Kasumi-1 (cell line): Measurements from ENCODE around the gene CFAP210.
A peak's percentile ranks its signal among the peaks of the same experiment; 100 is the strongest.
"Not testable (repeated sequence)": the region's sequence is repeated elsewhere in the genome, so short reads cannot be mapped to it uniquely, and the experiment has no call there.

Experiments
- DNase-seq, 2 experiments: peaks; one replicate each; lab custom pipeline; 2025; lab: John Stamatoyannopoulos, UW

CFAP210 gene

GRCh38 chr2:169713331-169713730 lies 19.1 kb upstream of the CFAP210 start:
- DNase-seq: no peak

DNA sequence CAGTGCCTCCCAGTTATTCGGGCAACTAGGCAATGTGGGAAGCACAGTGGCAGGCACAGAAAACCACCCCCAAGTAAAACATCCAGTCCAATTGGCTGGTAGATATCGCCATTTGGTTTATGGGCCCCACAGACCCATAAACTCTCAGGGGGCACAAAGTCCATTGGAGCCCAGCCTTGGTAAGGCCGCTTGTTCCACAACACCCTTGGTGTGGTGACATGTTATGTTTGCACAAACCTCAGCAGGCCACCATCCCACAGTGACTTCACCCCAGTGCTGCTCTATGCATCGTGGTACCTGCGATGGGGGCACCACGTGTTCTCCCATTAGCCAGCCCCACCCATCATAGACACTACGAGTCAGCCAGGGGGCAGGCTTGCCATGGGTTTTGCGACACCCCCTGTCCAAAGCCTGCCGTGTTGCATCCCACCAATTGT lies 18.6 kb upstream of the CFAP210 start:
- DNase-seq: no peak

- DNase-seq: no peak
Measured at GRCh38 chr2:169711751-169712509, 17.7 kb upstream of the CFAP210 start.

DNA sequence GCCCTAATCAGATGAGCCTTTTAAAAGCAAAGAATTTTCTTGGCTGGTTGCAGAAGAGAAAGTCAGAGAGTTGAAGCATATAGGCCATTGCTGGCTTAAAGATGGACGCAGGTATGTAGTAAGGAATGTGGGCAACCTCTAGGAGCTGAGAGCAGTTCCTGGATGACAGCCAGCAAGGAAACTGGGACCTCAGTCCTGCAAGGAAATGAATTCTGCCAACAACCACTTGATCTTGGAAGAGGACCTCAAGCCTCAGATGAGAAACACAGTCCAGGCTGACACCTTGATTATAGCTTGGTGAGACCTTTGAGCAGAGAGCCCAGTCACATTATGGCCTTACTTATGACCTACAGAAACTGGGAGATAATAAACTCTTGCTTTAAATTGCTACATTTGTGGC lies 15.8 kb upstream of the CFAP210 start:
- DNase-seq: no peak

GRCh38 chr2:169709331-169709730 lies 15.1 kb upstream of the CFAP210 start:
- no peak for DNase-seq

DNA sequence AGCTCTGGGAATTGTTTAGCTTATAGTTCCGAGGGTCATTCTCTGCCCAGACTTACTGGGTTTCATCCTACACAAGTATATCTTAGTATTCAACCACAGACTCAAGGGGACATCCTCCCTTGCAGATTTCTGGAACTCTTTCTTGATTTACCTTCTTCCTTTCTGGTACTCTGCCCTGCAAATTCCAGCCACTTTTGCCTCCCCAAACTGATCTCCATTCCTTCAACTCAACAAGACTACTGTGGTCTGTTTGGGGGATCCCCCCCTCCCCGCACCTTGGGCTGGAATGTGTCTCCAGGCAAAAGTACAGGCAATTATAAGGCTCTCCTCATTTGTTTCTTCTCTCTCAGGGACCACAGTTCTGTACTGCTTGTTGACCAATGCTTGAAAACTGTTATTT lies 13.4 kb upstream of the CFAP210 start:
- DNase-seq: no peak

DNA sequence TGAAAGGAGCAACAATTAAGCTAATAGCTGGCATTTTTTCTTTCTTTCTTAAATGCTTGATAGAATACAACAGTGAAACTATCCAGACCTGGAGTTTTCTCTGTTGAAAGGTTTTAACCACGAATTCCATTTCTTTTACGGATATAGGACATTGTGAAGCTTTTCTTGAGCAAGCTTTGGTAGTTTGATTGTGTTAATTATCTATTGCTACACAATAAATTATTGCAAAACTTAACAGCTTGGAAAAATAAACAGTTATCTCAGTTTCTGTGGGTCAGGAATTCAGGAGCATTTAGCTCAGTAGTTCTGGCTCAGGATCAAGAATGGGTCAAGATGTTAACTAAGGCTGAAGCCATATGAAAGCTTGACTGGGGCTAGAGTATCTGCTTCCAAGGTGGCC lies 11.7 kb upstream of the CFAP210 start:
- DNase-seq: no peak

GRCh38 chr2:169704160-169704708 lies 10.0 kb upstream of the CFAP210 start:
- no peak for DNase-seq

- no peak for DNase-seq
Measured at GRCh38 chr2:169702996-169703395, 8.8 kb upstream of the CFAP210 start.

DNA sequence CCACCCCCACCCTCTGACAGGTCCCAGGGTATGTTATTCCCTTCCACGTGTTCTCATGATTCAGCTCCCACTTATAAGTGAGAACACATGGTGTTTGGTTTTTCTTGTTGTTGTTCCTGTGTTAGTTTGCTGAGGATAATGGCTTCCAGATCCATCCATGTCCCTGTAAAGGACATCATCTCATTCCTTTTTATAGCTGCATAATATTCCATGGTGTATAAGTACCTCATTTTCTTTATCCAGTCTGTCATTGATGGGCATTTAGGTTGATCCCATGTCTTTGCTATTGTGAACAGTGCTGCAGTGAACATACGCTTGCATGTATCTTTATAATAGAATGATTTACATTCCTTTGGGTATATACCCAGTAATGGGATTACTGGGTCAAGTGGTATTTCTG lies 5.0 kb upstream of the CFAP210 start:
- DNase-seq: not testable (repeated sequence)

DNA sequence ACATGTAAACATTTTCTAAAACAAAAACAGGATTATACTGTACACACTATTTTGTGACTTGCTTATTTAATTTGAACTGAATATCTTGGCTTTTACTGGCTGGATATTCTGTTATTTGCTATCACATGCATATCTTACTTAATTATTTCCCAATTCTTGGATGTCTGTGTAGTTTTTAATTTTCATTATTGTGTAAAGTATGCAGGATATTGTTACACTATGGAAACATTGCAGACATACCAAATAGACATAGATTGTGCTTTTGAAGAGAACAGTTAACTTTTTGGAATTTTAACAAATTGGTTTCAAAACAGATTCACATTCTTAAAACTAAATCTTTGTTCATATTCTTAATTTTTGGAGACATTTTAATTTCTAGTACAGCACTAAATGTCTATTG lies 2.2 kb upstream of the CFAP210 start:
- no peak for DNase-seq

DNA sequence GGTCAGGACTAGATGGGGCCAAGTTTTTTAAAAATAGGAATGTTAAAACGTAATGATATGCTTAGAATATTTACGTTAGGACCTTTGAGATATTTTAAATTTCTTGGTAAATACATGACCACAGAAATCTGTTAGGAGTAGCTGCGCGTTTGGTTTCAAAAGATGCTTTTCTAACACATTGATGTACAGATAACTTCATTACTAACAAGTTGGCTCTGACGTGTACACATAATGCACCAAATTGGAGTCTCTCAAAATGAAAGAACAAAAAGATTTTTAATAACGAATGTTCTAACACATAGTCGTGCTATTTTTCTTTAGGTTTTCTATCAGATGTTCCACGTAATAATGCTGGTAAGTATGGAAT lies 672 bp upstream of the CFAP210 start:
- DNase-seq: no peak

- peak; percentile 49 to 74 for DNase-seq
Measured at GRCh38 chr2:169693360-169693759, 845 bp downstream of the CFAP210 start.

DNA sequence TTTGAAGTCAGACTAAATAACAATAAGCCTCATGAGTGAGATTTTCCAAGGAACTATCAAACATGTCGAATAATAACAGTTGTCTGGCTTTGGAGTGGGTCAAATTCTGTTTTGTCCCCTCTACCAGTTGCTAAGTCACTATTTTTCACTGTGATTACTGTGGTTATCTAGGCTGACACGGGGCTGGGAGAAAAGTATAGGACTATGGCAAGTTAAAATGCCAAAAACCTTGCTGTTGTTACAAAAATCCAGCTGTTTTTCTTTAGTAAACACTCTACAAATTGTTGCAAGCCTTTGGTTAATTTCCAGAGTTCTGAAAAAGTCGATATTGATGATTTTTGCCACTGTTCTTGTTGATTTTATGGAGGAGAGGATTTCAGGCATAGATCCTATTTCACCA lies 1.5 kb downstream of the CFAP210 start:
- DNase-seq: no peak

GRCh38 chr2:169690958-169691357 lies 3.2 kb downstream of the CFAP210 start:
- DNase-seq: no peak

DNA sequence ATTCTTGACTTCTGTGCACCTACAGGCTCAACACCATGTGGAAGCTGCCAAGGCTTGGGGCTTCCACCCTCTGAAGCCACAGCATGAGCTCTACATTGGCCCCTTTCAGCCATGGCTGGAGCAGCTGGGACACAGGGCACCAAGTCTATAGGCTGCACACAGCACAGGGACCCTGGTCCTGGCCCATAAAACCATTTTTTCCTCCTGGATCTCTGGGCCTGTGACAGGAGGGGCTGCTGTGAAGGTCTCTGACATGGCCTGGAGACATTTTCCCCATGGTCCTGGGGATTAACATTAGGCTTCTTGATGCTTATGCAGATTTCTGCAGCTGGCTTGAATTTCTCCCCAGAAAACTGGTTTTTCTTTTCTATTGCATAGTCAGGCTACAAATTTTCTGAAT lies 6.3 kb downstream of the CFAP210 start:
- not testable (repeated sequence) for DNase-seq

GRCh38 chr2:169686825-169687224 lies 7.4 kb downstream of the CFAP210 start:
- not testable (repeated sequence) for DNase-seq

DNA sequence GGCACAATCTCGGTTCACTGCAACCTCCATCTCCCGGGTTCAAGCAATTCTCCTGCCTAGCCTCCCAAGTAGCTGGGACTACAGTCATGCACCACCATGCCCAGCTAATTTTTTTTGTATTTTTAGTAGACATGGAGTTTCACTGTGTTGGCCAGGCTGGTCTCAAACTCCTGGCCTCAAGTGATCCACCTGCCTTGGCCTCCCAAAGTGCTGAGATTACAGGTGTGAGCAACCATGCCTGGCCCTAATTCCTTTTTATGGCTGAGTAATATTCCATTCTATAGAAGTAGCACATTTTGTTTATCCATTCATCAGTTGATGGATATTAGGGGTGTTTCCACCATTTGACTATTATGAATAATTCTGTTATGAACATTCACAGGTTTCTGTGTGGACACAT lies 9.5 kb downstream of the CFAP210 start:
- DNase-seq: not testable (repeated sequence)

GRCh38 chr2:169684135-169684565 lies 10.1 kb downstream of the CFAP210 start:
- DNase-seq: no peak

DNA sequence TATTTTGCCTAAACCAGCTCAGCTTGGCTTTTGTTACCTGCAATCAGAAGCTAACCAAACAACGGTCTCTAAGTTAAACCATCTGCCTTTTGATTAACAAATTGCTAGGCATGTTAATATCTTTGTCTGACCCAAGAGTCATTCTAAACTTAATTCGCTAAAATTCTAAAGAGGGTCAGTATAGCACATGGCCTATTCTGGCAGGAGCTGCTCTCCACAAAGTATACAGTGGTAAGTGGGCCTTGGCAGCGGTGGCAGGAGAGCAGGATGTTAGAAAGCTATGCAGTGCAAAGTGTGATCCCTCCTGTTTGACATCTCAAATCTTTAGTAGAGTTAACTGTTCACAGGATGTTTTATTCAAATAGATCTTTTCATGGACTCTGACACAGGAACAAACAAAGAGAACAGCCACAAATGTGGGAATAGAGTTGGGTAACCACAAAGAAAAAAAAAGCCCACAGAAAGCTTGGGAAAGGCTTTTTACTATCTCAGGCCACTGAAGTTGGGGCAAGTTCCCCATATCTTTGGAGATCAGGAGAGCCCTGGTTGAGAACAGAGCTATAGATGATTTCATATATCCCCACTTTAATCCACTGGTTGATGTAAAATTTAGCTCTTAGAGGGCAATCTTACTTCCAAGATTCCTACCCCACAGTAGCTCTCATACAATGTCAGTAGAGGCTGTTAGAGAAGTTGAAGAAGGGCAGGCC lies 10.6 kb downstream of the CFAP210 start:
- no peak for DNase-seq

GRCh38 chr2:169683054-169683424 lies 11.2 kb downstream of the CFAP210 start:
- DNase-seq: no peak

DNA sequence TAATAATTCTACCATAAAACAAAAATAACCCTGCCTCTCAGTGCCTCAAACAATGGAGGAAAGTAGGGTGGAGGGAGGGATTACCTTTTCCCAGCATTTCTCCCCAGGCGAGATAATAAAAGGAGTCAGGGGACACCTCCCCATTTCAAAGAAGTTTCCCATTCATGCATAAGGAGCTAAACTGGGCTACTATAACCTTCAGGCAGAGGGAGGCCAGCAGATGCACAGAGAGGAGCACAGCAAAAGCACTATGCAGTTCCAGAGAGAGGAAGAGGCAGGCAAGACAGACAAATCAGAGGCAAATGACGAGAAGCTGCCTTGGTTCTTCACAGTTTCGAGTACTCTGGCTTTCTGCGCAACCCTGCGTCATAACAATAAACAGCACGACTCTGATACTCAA lies 17.4 kb downstream of the CFAP210 start:
- DNase-seq: no peak

- peak; percentile 50 to 57 for DNase-seq
Measured at GRCh38 chr2:169676357-169676756, 17.8 kb downstream of the CFAP210 start.
